Peyer's patch (tissue), 4 donors: ENCODE results near the gene NKX6-2.

Source experiments
- CTCF ChIP-seq, 6 experiments: fragments of 450-650 bp in 4 of 6; fragments of 200-600 bp in 2 of 6; sonication (generic) in 1 of 6; IDR thresholded peaks; one replicate each; pipeline ENCODE4 v1.5.1; 2017 to 2019; ENCODE audit warnings: antibody characterized with exemption in 6 of 6, mild to moderate bottlenecking in 3 of 6, moderate library complexity in 1 of 6
- POLR2A ChIP-seq, 2 donors: fragments of 450-650 bp; IDR thresholded peaks; one replicate each; pipeline ENCODE4 v1.5.1; 2017; ENCODE audit warnings: antibody characterized with exemption in 2 of 2, mild to moderate bottlenecking in 2 of 2, moderate library complexity in 2 of 2

GRCh38 chr10:132776821-132777220 lies 9.1 kb downstream of the NKX6-2 start:
- no peak for TF ChIP-seq POLR2A (IDR thresholded peaks at IDR 0.05)
- no peak for TF ChIP-seq CTCF (IDR thresholded peaks at IDR 0.05)
